Stimulated activated naive B cell treated with anti-CD40 and anti-IgM and Interleukin-4, amounts not matched to agents 10 μg/mL and 1 μg/mL and 100 μg/mL, for 72 hours (primary cell): Measurements from ENCODE around the gene GM2A.

Source experiments
- ATAC-seq, 2 donors: fragments of 150-1000 bp; cut with Tn5 transposase; replicated peaks; 2 replicates each; pipeline ENCODE4 v1.10.0; 2021; ENCODE audit warnings: moderate library complexity in 1 of 2
- DNase-seq: peaks from one replicate; pipeline ENCODE4 v3.0.0; 2021
- H3K27ac Mint-ChIP-seq: one replicate; pipeline ENCODE4 v1.8.0; 2022; ENCODE audit warnings: mild to moderate bottlenecking, mixed read lengths
- H3K27me3 Mint-ChIP-seq, 2 donors: one replicate each; pipeline ENCODE4 v1.8.0; 2022; ENCODE audit warnings: mixed read lengths in 2 of 2
- H3K36me3 Mint-ChIP-seq, 2 donors: one replicate each; pipeline ENCODE4 v1.8.0; 2022; ENCODE audit warnings: mixed read lengths in 2 of 2, mild to moderate bottlenecking in 1 of 2
- H3K4me1 Mint-ChIP-seq, 2 donors: one replicate each; pipeline ENCODE4 v1.8.0; 2022; ENCODE audit warnings: mixed read lengths in 2 of 2, mild to moderate bottlenecking in 1 of 2
- H3K4me3 Mint-ChIP-seq, 2 donors: one replicate each; pipeline ENCODE4 v1.8.0; 2022; ENCODE audit warnings: mild to moderate bottlenecking in 2 of 2, mixed read lengths in 2 of 2, moderate library complexity in 1 of 2
- H3K9me3 Mint-ChIP-seq, 2 donors: one replicate each; pipeline ENCODE4 v1.8.0; 2022; ENCODE audit warnings: mixed read lengths in 2 of 2, mild to moderate bottlenecking in 1 of 2

The GM2A gene

DNA sequence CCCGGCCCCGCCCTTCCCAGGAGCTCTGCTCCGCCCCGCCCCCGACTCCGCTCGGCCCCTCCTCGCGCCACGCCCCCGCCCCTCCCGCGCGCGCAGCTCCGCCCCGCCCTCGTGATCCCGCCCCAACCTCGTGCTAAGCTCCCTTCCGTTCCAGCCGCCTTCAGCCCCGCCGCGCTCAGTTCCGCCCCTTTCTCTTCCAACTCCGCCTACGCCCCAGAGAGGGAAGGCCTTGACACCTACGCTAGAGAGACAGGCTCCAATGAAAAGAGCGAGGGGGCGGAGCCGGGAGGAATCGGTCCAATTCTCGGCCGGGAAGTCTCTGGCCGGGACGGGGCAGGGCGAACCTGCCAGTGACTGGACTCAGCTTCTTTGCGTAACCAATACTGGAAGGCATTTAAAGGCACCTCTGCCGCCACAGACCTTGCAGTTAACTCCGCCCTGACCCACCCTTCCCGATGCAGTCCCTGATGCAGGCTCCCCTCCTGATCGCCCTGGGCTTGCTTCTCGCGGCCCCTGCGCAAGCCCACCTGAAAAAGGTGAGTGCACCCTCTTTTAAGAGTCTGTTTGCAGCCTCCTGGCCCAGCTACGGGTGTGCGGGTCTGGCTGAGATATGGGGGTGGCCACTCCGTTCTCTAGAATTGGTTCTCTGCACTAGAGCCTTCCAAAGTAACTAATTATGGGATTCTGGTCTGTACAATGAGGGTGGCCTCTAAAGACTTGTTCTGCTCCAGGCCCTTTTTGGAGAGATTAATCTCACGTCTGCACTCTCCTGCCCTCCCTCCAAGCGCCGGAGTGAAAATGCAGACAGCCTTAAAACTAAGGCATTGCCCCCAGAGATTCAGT is at the start of gene GM2A:
Gene GM2A (plus strand): TSS at position 424 of the 843 bp plus-strand sequence. CDS start 32 bp downstream, at position 456.
- peaks cover 16 to 32% of the 10 kb centered on the region in 2 donors for H3K36me3 Mint-ChIP-seq
- ATAC-seq (peak; percentile 73 to 83), DNase-seq (peak; percentile 99)
- no peaks in the 10 kb centered on the region for H3K27me3 Mint-ChIP-seq
- peak within 1 kb of the TSS; percentile 95 for H3K27ac Mint-ChIP-seq
- H3K9me3 Mint-ChIP-seq = no peaks in the 10 kb centered on the region
- H3K4me1 Mint-ChIP-seq = peaks cover 37 to 59% of the 10 kb centered on the region in 2 donors
- H3K4me3 Mint-ChIP-seq = peak within 1 kb of the TSS; percentile 95 to 97

DNA sequence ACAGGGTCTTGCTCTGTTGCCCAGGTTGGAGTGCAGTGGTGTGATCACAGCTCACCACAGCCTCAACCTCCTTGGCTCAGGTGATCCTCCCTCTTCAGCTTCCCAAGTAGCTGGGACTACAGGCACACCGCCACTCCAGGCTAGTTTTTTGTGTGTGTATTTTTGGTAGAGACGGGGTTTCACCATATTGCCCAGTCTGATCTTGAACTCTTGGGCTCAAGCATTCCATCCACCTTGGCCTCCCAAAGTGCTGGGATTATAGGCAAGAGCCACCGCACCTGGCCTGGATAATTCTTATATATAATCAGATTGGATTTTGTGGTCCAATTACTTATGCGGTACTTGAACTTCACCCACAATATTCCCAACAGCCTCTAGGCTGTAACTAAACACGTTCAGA is 48.9 kb upstream of the GM2A start:
- DNase-seq (no peak), ATAC-seq (no peak)
- Mint-ChIP-seq H3K36me3 (peaks cover 28 to 45% of the 10 kb centered on the region in 2 donors), H3K27ac (no peak overlapping the region), H3K4me3 (no peak overlapping the region), H3K4me1 (peaks cover 38 to 60% of the 10 kb centered on the region in 2 donors), H3K27me3 (no peaks in the 10 kb centered on the region), H3K9me3 (peaks cover 0 to 2% of the 10 kb centered on the region in 2 donors)

DNA sequence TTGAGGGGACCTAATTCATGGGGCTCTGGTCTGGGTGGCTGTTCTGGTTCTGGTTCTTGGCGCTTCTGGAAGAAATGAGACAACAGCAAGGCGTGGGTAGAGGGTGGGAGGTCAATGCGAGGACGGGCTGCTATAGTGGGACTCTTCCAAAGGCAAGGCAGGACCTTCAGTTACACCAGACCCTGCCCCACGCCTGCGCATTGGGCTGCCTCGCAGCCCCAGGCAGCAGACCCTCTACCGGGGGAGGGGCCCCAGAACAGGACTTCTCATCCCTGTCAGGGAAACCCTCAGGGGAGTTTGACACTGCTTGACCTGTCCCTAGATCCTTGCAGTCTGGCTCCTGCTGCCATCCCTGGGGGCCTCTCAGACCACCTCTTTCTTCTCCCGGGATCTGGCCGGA is 47.6 kb upstream of the GM2A start:
- ATAC-seq (no peak), DNase-seq (no peak)
- no peaks in the 10 kb centered on the region for H3K27me3 Mint-ChIP-seq
- H3K36me3 Mint-ChIP-seq = peaks cover 23 to 37% of the 10 kb centered on the region in 2 donors
- peaks cover 37 to 61% of the 10 kb centered on the region in 2 donors for H3K4me1 Mint-ChIP-seq
- H3K9me3 Mint-ChIP-seq = peaks cover 0 to 2% of the 10 kb centered on the region in 2 donors
- peak overlapping the region; percentile 84 for H3K27ac Mint-ChIP-seq
- H3K4me3 Mint-ChIP-seq = no peak overlapping the region

DNA sequence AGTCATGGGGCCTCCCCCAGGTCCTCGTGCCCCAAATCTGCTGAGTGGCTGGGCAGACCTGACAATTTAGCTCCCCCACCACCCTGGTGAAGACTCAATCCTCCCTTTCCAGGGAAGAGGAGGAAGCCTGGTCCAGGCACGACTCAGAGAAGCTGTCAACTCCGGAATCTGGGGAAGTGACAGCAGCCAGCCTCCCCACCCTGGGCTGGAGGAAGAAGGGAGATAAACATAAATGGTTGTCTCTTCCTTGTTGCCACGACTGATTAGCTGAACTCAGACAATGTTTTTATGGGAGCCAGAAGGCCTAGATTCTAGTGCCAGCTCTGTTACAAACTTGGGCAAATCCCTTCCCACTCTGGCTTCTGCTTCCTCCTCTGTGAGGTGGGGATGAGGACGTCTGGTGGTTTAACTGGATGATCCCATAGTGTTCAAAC is 44.5 kb upstream of the GM2A start:
- no peak overlapping the region for H3K4me3 Mint-ChIP-seq
- DNase-seq (no peak), ATAC-seq (no peak)
- peak overlapping the region; percentile 68 for H3K27ac Mint-ChIP-seq
- no peaks in the 10 kb centered on the region for H3K27me3 Mint-ChIP-seq
- peaks cover 0 to 2% of the 10 kb centered on the region in 2 donors for H3K9me3 Mint-ChIP-seq
- H3K4me1 Mint-ChIP-seq = peaks cover 37 to 69% of the 10 kb centered on the region in 2 donors
- peaks cover 20 to 36% of the 10 kb centered on the region in 2 donors for H3K36me3 Mint-ChIP-seq

DNA sequence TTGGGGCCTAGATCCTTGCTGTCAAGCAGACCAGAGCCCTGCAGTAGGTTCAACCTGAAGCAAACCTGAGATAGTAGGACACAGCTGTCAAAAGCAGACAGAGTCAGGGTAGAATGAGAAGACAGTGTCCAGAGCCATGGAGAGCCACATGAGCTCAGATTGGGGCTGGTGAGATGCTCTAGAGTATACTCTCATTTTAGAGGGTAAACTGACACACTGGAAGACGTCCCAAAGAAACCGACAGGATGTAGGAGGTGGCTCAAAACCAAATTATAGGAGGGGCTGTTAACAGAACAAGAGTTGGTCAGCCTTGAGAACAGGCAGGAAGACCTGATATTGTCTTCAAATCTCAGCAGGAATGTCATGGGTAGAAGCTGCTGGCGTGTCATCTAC is 40.6 kb upstream of the GM2A start:
- Mint-ChIP-seq H3K27ac (peak overlapping the region; percentile 94), H3K9me3 (peaks cover 0 to 2% of the 10 kb centered on the region in 2 donors), H3K36me3 (peaks cover 30 to 48% of the 10 kb centered on the region in 2 donors), H3K27me3 (no peaks in the 10 kb centered on the region), H3K4me1 (peaks cover 54 to 89% of the 10 kb centered on the region in 2 donors), H3K4me3 (peak overlapping the region; percentile 67 to 77)
- no peak for DNase-seq
- ATAC-seq = peak; percentile 2 to 5

DNA sequence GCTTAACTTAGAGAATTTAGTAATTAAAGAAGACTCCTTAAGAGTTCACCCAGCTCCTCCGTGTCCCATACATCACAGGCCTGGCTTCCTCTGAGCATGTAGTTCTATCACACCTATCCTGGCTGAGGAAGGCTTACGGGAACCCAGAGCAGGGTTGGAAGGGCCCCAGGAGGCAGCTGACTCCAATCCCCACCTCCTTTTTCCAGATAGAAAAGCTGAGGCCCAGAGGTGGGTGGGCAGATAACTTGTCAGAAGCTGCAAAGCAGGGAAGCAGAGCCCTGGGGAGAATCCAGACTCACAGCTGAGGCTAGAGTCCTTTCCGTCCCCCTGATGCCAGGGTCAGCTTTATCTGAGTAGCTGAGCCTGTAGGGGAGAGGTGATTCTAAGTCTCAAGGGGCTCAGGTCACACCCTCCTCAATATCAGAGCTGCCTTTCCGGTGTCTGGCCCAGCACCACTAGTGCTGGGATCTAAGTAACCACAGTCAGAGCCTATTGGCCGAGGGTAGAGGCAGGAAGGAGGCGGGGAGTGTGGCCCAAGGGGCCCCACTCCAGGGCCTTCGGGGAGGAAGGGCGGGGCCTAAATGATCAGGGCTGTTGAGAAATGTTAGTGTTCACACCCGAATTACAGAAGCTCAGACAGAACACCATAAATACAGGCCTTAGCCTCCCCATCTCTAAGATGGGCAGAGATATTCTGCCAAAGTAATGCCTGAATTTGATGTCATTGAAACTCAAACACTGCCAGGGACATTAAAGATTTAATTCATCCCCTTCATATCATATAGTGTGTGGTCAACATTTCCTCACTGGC is 39.0 kb upstream of the GM2A start:
- peak; percentile 77 to 80 for ATAC-seq
- Mint-ChIP-seq H3K4me1 (peaks cover 56 to 89% of the 10 kb centered on the region in 2 donors), H3K4me3 (peak overlapping the region; percentile 79 to 83), H3K27ac (peak overlapping the region; percentile 95), H3K36me3 (peaks cover 35 to 57% of the 10 kb centered on the region in 2 donors), H3K9me3 (no peaks in the 10 kb centered on the region), H3K27me3 (no peaks in the 10 kb centered on the region)
- peak; percentile 77 for DNase-seq

DNA sequence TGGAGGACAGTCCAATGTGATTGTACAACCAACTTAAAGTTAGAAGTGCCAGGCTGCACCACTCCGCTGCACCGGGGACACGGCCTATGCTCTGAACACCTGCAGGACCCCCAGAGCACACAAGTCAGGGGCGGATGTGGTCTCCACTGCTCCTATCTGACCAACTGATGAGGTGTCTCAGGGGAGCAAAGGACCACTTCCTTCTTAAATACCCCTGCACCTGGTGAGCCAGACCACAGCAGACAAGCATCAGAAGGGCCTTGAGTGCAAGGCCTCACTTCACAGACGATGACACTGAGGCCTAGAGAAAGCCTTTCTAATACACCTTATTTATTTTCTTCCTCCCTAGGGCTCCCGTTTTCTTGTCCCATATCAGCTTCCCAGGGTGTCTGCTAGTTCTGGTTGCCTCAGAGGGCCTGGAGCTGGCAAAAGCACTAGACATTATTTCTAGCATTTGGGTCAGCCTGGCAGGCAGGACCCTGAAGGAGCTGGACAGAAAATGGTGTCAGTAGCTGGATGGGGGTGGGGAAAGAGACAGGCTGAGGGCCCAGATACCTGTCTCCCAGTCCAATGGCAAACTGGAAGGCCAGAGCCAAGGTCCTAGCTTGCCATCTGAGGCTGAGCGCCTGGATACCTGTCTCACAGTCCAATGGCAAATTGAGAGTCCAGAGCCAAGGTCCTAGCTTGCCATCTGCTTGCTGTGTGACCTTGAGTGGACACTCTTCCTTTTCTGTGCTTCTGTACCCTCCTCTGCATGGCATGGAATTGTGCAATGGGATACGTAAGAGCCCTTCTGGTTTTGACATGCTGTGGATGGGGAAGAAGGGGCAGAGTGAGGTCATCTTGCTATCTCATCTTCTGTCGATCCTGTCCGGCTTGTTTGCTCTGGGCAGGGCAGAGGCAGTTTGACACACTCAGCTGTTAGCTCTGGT is 38.1 kb upstream of the GM2A start:
- H3K27ac Mint-ChIP-seq = peak overlapping the region; percentile 95
- ATAC-seq = peak; percentile 63 to 73
- H3K36me3 Mint-ChIP-seq = peaks cover 38 to 63% of the 10 kb centered on the region in 2 donors

DNA sequence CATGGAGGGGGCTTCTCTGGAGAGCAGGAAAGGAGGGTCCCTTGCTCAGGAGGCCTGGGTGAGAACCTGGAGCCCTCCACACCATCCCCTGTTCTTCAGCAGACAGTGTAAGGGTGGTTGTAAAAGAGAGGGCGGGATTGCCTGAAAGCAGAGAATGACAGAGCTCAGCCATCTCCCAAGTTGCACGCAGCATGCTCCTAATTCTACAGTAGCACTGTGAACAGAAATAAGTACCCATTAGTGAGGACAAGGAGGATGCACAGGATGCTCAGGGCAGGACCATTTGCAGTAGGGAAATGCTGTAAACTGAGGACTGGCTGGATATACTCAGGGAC is 37.5 kb upstream of the GM2A start:
- no peaks in the 10 kb centered on the region for H3K27me3 Mint-ChIP-seq
- no peaks in the 10 kb centered on the region for H3K9me3 Mint-ChIP-seq
- no peak for DNase-seq
- peak overlapping the region; percentile 95 for H3K27ac Mint-ChIP-seq
- peaks cover 44 to 69% of the 10 kb centered on the region in 2 donors for H3K36me3 Mint-ChIP-seq
- peak overlapping the region; percentile 31 to 83 for H3K4me3 Mint-ChIP-seq
- no peak for ATAC-seq
- H3K4me1 Mint-ChIP-seq = peaks cover 67 to 96% of the 10 kb centered on the region in 2 donors

More for the DNA sequence above, 38.1 kb upstream of the GM2A start:
- H3K9me3 Mint-ChIP-seq = no peaks in the 10 kb centered on the region
- peak overlapping the region; percentile 79 to 83 for H3K4me3 Mint-ChIP-seq
- H3K27me3 Mint-ChIP-seq = no peaks in the 10 kb centered on the region
- DNase-seq = peak; percentile 77
- H3K4me1 Mint-ChIP-seq = peaks cover 61 to 91% of the 10 kb centered on the region in 2 donors

DNA sequence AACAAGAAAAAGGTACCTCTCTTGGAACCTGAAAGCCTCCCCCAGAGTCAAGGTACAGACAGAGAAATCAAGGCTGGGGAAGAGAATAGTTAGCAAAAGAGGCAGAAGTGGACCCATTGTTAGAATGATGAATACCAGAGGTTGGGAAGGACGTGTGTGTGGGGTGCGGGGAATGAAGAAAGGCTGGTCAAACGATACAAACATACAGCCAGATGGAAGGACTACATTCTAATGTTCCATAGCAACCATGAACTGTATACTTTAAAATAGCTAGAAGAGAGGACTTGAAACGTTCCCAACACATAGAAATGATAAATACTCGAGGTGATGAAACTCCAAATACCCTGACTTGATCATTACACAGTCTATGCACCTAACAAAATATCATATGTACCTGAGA is 36.2 kb upstream of the GM2A start:
- no peak for DNase-seq
- Mint-ChIP-seq H3K9me3 (no peaks in the 10 kb centered on the region), H3K4me3 (peak overlapping the region in 1 of 2 donors; percentile 66), H3K36me3 (peaks cover 56 to 73% of the 10 kb centered on the region in 2 donors), H3K27ac (peak overlapping the region; percentile 89), H3K4me1 (peaks cover 73 to 96% of the 10 kb centered on the region in 2 donors), H3K27me3 (no peaks in the 10 kb centered on the region)
- ATAC-seq = no peak

DNA sequence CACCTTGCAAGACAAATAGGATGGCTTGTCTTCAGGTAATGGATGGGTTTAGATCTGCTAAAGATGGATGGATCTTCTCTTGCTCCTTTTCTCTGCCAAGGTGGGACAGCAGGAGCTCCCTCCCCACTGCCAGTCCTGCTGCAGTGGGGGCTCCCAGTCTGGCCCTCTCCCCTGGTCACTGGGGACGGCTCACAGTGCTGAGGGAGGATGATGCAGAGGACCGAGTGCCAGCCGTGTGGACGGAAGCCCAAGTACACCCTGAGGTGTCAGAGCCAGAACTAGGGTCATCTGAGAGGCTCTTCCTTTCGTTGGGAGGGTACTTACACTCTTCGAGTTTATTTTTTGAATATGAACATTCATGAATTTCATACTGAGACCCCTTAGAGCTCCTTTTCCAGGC is 34.8 kb upstream of the GM2A start:
- Mint-ChIP-seq H3K27ac (peak overlapping the region; percentile 93), H3K4me3 (peak overlapping the region; percentile 59 to 60), H3K27me3 (no peaks in the 10 kb centered on the region), H3K9me3 (no peaks in the 10 kb centered on the region), H3K36me3 (peaks cover 54 to 65% of the 10 kb centered on the region in 2 donors), H3K4me1 (peaks cover 75 to 100% of the 10 kb centered on the region in 2 donors)
- ATAC-seq (no peak), DNase-seq (no peak)

DNA sequence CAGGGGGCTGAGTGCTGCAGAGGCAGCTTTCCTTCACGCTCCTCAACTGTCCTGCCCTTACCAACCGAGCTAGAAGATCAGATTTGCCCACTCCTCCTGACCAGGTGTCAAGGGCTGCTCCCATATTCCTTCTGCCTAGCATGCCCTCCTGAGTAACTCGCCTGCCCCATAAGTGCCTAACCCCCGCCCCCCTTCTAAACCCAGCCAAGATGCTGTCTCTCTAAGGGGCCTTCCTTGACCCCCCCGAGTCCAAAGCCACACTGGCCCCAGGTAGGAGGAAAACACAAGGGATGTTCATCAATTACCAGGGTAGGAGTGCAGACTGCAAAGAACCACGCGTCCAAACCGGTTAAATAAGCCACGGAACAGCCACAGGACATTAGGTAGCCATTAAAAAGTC is 33.8 kb upstream of the GM2A start:
- Mint-ChIP-seq H3K27ac (peak overlapping the region; percentile 21), H3K4me1 (peaks cover 72 to 94% of the 10 kb centered on the region in 2 donors), H3K27me3 (no peaks in the 10 kb centered on the region), H3K36me3 (peaks cover 51 to 59% of the 10 kb centered on the region in 2 donors), H3K4me3 (peak overlapping the region; percentile 1 to 51), H3K9me3 (no peaks in the 10 kb centered on the region)
- DNase-seq (no peak), ATAC-seq (no peak)

DNA sequence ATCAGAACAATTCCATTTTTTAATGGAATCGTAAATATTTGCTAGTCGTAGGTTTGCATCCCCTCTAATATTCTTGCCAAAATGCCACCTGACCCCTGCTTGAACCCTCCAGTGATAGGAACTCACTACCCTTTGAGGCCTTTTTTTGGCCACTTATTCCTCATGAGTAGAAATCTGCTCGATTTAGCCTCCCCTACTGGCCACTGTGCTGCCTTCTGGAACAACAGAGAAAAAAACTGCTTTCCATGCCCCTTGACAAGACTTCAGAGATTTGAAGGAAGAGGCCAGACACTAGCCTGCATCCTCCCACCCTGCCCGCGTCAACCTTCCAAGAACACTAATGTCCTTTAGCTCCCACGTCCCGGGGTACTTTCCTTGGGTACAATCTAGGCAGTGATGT is 33.2 kb upstream of the GM2A start:
- H3K27ac Mint-ChIP-seq = peak overlapping the region; percentile 65
- H3K4me1 Mint-ChIP-seq = peaks cover 67 to 93% of the 10 kb centered on the region in 2 donors
- H3K4me3 Mint-ChIP-seq = peak overlapping the region; percentile 15 to 17
- no peak for DNase-seq
- ATAC-seq = no peak
- H3K9me3 Mint-ChIP-seq = no peaks in the 10 kb centered on the region
- peaks cover 51 to 55% of the 10 kb centered on the region in 2 donors for H3K36me3 Mint-ChIP-seq
- no peaks in the 10 kb centered on the region for H3K27me3 Mint-ChIP-seq

DNA sequence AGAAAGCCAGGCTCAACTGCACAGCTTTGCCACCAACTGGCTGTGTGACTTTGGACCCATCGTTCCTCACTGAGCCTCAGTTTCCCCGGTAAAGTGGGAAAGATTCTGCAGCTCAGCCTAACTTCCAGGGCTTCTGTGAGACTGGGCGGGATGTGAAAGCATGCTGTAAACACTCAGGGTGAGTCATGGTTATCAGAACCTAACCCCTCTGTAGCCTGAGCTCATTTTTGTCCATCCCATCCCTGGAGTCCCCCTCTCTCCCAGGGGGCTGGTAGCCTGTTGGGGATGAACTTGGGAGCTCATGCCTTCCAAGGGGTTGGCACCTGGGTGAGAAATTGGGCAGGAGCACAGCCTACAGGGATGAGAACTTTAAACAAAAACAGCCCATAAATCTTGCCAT is 31.4 kb upstream of the GM2A start:
- Mint-ChIP-seq H3K36me3 (peaks cover 39 to 44% of the 10 kb centered on the region in 2 donors), H3K9me3 (no peaks in the 10 kb centered on the region), H3K4me3 (peak overlapping the region; percentile 85 to 89), H3K27ac (peak overlapping the region; percentile 79), H3K4me1 (peaks cover 60 to 82% of the 10 kb centered on the region in 2 donors), H3K27me3 (no peaks in the 10 kb centered on the region)
- no peak for ATAC-seq
- no peak for DNase-seq
